Measurements from ENCODE around the gene CCDC78. TPM values are rescaled to one million over a fixed set of nuclear protein-coding genes. Genes with fewer than 3 reads are reported as not detected.

The CCDC78 gene
- total and polyA plus RNA-seq, 2 donors (not counting 3 experiments of a cell fraction or from before 2014, with no cell fraction given), result 0.50 to 1.3 TPM

GRCh38 chr16:760545-761343, 34.5 kb upstream of the CCDC78 start, which contains the start of gene MSLN:
Gene MSLN (plus strand): TSS chr16:760734. CDS start chr16:762681, 1,947 bp downstream.
- Histone ChIP-seq H3K36me3 (ENCODE audit: control insufficient read depth in 2 of 2, extremely low read depth in 1 of 2, insufficient read depth in 2 of 2, low read length in 2 of 2) (no peaks in the 10 kb centered on the region), H3K4me3 (replicated peaks in 1 of 3; ENCODE audit: insufficient read depth in 1 of 3, low read depth in 1 of 3, low read length in 3 of 3) (no peak within 1 kb of the TSS), H3K27ac (ENCODE audit: insufficient read depth, low read depth, low read length) (no peak within 1 kb of the TSS), H4K20me1 (replicated peaks; ENCODE audit: control insufficient read depth, extremely low read depth, insufficient read depth, low read length) (no peaks in the 10 kb centered on the region), H3K79me2 (ENCODE audit: control insufficient read depth, insufficient read depth, low read length) (no peaks in the 10 kb centered on the region), H3K4me1 (ENCODE audit: control insufficient read depth, extremely low read depth, insufficient read depth, low read length) (no peaks in the 10 kb centered on the region), H2AFZ (ENCODE audit: low read depth, low read length) (no peak within 1 kb of the TSS), H3K27me3 (ENCODE audit: control insufficient read depth in 2 of 2, insufficient read depth in 2 of 2, low read length in 2 of 2) (peaks cover 0 to 1% of the 10 kb centered on the region in 2 experiments), H3K9me1 (replicated peaks; ENCODE audit: control insufficient read depth, extremely low read depth, insufficient read depth, low read length) (no peaks in the 10 kb centered on the region), H3K9ac (replicated peaks; ENCODE audit: extremely low read depth, insufficient read depth, low read length) (no peak within 1 kb of the TSS), H3K9me3 (replicated peaks; ENCODE audit: control insufficient read depth, insufficient read depth, low read length) (no peaks in the 10 kb centered on the region), H3K4me2 (ENCODE audit: insufficient read depth, low read length) (no peak within 1 kb of the TSS)
- dilution Hi-C loops (cut with MboI; ENCODE audit: extremely low pct_ligation_motif_present, low sequenced_read_pairs) (no loop called here), intact Hi-C loops (cut with micrococcal nuclease) (no loop called here)
- TF ChIP-seq MAX (IDR thresholded peaks at IDR 0.05; ENCODE audit: insufficient read depth, insufficient read length) (no peak), EZH2 (IDR thresholded peaks at IDR 0.05; ENCODE audit: borderline replicate concordance, low read depth, low read length, severe bottlenecking) (no peak), FOS (IDR thresholded peaks at IDR 0.05; ENCODE audit: borderline replicate concordance, insufficient read depth, low read length) (no peak), GATA2 (IDR thresholded peaks at IDR 0.05; ENCODE audit: insufficient read depth, insufficient read length, low read depth, low read length) (no peak), JUN (IDR thresholded peaks at IDR 0.05; ENCODE audit: borderline replicate concordance, insufficient read depth, insufficient read length, low read depth) (no peak), CTCF (IDR thresholded peaks at IDR 0.05; ENCODE audit: extremely low read depth in 1 of 2, insufficient read depth in 1 of 2, low read depth in 1 of 2, low read length in 2 of 2) (no peak), POLR2AphosphoS5 (IDR thresholded peaks at IDR 0.05; ENCODE audit: insufficient read depth, low read depth, low read length) (no peak), POLR2A (IDR thresholded peaks at IDR 0.05; ENCODE audit: low read depth, low read length) (no peak), MYC (IDR thresholded peaks at IDR 0.05; ENCODE audit: low read depth, low read length) (no peak)
- ChIA-PET POLR2A (no interaction called here), CTCF (interaction anchor here (1.0 to 1.3 kb wide), 2 partner anchors 12 to 28 kb away, joined by 3 to 4 read pairs; no protein-coding TSS in a partner anchor)
- FAIRE-seq (no peak), DNase-seq (ENCODE audit: low read depth, low spot score) (no peak)
- no TSS peak for BruUV-seq (replicated peaks)
